K562 (cell line): Measurements from ENCODE around the gene ZCCHC3. TPM values are rescaled to one million over a fixed set of nuclear protein-coding genes. Genes with fewer than 3 reads are reported as not detected.

Experiments used
- ARID3B ChIP-seq: fragments of 250-450 bp; sonication (Bioruptor Pico); IDR thresholded peaks from 2 replicates; pipeline ENCODE4 v1.4.0; 2020; ENCODE audit warnings: borderline replicate concordance
- ATF3 ChIP-seq, 2 experiments: fragments of 450-650 bp in 1 of 2; sonication (generic) in 1 of 2; formaldehyde crosslinking in 1 of 2; IDR thresholded peaks in 1 of 2; conservative IDR thresholded peaks in 1 of 2; 2 replicates each; pipeline versions ENCODE4 v1.6.1 to v1.8.1; 2016 to 2023; ENCODE audit warnings: mild to moderate bottlenecking in 2 of 2, moderate library complexity in 2 of 2, inconsistent platforms in 1 of 2, missing genetic modification reagents in 1 of 2
- BRF1 ChIP-seq: IDR thresholded peaks from 3 replicates; pipeline ENCODE4 v1.6.1; 2011; ENCODE audit warnings: borderline replicate concordance, mild to moderate bottlenecking; ENCODE audit not compliant: insufficient read length; ENCODE audit errors: extremely low read depth
- CBFA2T2 ChIP-seq: fragments of 450-650 bp; conservative IDR thresholded peaks from 2 replicates; pipeline ENCODE4 v1.6.1; 2017; ENCODE audit warnings: mild to moderate bottlenecking
- CREBBP ChIP-seq: IDR thresholded peaks from one replicate; pipeline ENCODE4 v1.6.1; 2012; ENCODE audit warnings: low read depth, mild to moderate bottlenecking, control low read depth, inconsistent platforms, low read length
- DDX20 ChIP-seq: fragments of 450-650 bp; IDR thresholded peaks from 2 replicates; pipeline ENCODE4 v1.6.1; 2016; ENCODE audit warnings: missing genetic modification characterization, low read depth, mild to moderate bottlenecking, missing compliant biosample characterization, moderate library complexity
- HMBOX1 ChIP-seq: sonication (generic); IDR thresholded peaks from 2 replicates; pipeline ENCODE4 v1.6.1; 2016
- HMG20A ChIP-seq: fragments of 450-650 bp; formaldehyde crosslinking; conservative IDR thresholded peaks from 2 replicates; pipeline ENCODE4 v1.4.0; 2020; ENCODE audit warnings: mild to moderate bottlenecking, mixed read lengths
- HOXB6 ChIP-seq: fragments of 250-450 bp; sonication (Bioruptor Pico); IDR thresholded peaks from 2 replicates; pipeline ENCODE4 v1.5.1; 2022; ENCODE audit warnings: mild to moderate bottlenecking, borderline replicate concordance
- HSF4 ChIP-seq: fragments of 250-450 bp; sonication (Bioruptor Pico); IDR thresholded peaks from 2 replicates; pipeline ENCODE4 v2.1.2; 2022; ENCODE audit warnings: mild to moderate bottlenecking, moderate library complexity, borderline replicate concordance
- MAFK ChIP-seq: IDR thresholded peaks from 2 replicates; pipeline ENCODE4 v1.6.1; 2011; ENCODE audit warnings: low read length, improper control_type of control experiment
- MBD2 ChIP-seq: sonication (generic); IDR thresholded peaks from 2 replicates; pipeline ENCODE4 v1.6.1; 2016; ENCODE audit warnings: low read depth, borderline replicate concordance
- MLLT1 ChIP-seq, 2 experiments: fragments of 450-650 bp; IDR thresholded peaks; 2 replicates each; pipeline ENCODE4 v1.6.1; 2016
- NFIX ChIP-seq: fragments of 250-450 bp; sonication (Bioruptor Pico); IDR thresholded peaks from 2 replicates; pipeline ENCODE4 v1.4.0; 2020; ENCODE audit warnings: low read depth, mild to moderate bottlenecking, moderate library complexity
- PRMT5 ChIP-seq: sonication (generic); formaldehyde crosslinking; IDR thresholded peaks from 2 replicates; pipeline ENCODE4 v1.5.0; 2020; ENCODE audit warnings: missing genetic modification reagents
- PTTG1 ChIP-seq: fragments of 450-650 bp; IDR thresholded peaks from 2 replicates; pipeline ENCODE4 v1.6.1; 2016; ENCODE audit warnings: low read depth, mild to moderate bottlenecking, missing genetic modification characterization, missing compliant biosample characterization
- RBM14 ChIP-seq: fragments of 200-400 bp; formaldehyde crosslinking; IDR thresholded peaks from 2 replicates; pipeline ENCODE4 v1.6.1; 2018; ENCODE audit warnings: low read depth, mild to moderate bottlenecking, low read length, moderate library complexity, borderline replicate concordance; ENCODE audit not compliant: insufficient read depth
- RNF2 ChIP-seq: sonication (generic); IDR thresholded peaks from 2 replicates; pipeline ENCODE4 v1.6.1; 2016
- TCF7L2 ChIP-seq: fragments of 150-350 bp; IDR thresholded peaks from 2 replicates; pipeline ENCODE4 v1.6.1; 2016; ENCODE audit warnings: low read depth, mild to moderate bottlenecking, low read length, moderate library complexity
- polyA plus RNA-seq, 8 experiments: library from polyadenylated mRNA; depleted of rRNA in 4 of 8; stranded (reverse) in 5 of 8; unstranded in 3 of 8; fragments of >200 nt; fragmentation: Nextera tagmentation in 2 of 8; fragmentation: Illumina TruSeq in 1 of 8; extraction: Ambion mirVana in 2 of 8; extraction: Trizol in 1 of 8; gene quantifications; 2 replicates each; pipeline versions ENCODE4 v1.2.1 to v1.2.3, GENCODE V29; 2011 to 2014; ENCODE audit warnings: inconsistent platforms in 1 of 8, missing spikeins in 1 of 8
- total RNA-seq, 7 experiments: library from RNA; depleted of rRNA in 6 of 7; stranded (reverse); fragments of >200 nt in 6 of 7; fragmentation: Illumina TruSeq in 2 of 7; extraction: Trizol in 2 of 7; gene quantifications; 2 replicates each; pipeline versions ENCODE4 v1.2.1 to v1.2.3, GENCODE V29; 2011 to 2021; ENCODE audit warnings: low replicate concordance in 1 of 7
- TF ChIP-seq, protein P1 (sequence below): sonication (generic); formaldehyde crosslinking; IDR thresholded peaks from 2 replicates; pipeline ENCODE4 v1.8.0; 2022; ENCODE audit warnings: mild to moderate bottlenecking, missing genetic modification reagents

ZCCHC3 gene
- total and polyA plus RNA-seq, 9 of the 15 experiments (the other 6 are each of a cell fraction or from before 2014, with no cell fraction given), result 2.8 to 23.3 (median 16.5) TPM

DNA sequence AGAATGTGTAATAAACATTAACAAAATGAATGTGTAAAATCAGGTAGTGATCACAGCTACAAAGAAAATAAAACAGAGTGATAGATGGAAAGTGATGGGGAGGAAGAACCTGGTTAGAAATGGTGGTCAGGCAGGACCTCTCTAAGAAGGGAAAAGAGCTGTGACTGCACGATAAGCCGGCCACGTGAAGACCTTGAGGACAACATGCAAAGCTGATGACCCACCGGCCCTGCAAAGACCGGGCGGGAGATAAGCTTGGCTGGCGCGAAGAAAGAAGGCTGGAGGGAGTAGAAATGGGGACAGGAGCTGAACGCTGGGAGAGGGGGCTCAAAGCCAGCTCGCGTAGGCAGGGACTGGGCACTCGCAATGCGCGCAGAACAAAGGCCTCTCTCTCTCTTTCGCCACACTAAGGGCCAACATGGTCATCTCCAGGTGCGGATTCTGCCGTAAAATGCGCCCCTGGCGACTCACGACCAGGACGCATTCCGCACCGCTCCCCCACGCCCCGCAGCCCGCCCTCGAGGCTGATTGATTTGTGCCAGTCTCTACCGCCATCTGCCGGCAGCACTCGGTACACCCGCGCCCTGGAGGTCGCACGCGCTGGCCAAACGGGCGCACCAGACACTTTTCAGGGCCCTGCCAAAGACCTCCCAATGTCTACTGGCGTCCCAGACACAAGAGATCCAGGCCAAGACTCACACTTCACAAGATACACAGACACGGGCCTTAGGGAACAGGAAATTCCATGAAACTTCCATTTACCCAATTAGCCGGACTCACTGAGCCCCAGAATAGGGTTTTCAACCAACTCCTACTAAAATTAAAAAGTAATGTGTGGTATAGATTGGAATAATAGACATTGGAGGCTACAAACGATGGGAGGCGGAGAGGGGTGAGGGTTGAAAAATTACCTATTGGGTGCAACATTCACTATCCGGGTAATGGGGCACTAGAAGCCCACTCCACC lies 30.5 kb upstream of the ZCCHC3 start (continued):
- peak; percentile 35; the same call in 1 of the 2 replicates for TF ChIP-seq ATF3 (IDR thresholded peaks at IDR 0.05)
- TF ChIP-seq ATF3 (CRISPR knock-in tag; conservative IDR thresholded peaks at IDR 0.05), result no peak
- no peak for TF ChIP-seq HMBOX1
- no peak for TF ChIP-seq DDX20 (tag)
- TF ChIP-seq PRMT5 (CRISPR knock-in tag), result no peak
- no peak for TF ChIP-seq MAFK
- no peak for TF ChIP-seq RBM14
- peak; percentile 58 for TF ChIP-seq CBFA2T2
- 0 out of 4 replicates have a peak, but pooled peaks of 1 of the 2 experiments have one; percentile 5 for TF ChIP-seq MLLT1 (IDR thresholded peaks at IDR 0.05)
- no peak for TF ChIP-seq MBD2
- peak; percentile 50; the same call in 1 of the 2 replicates for TF ChIP-seq PTTG1 (tag)
- no peak for TF ChIP-seq HOXB6
- no peak for TF ChIP-seq ARID3B
- TF ChIP-seq, protein P1, sequence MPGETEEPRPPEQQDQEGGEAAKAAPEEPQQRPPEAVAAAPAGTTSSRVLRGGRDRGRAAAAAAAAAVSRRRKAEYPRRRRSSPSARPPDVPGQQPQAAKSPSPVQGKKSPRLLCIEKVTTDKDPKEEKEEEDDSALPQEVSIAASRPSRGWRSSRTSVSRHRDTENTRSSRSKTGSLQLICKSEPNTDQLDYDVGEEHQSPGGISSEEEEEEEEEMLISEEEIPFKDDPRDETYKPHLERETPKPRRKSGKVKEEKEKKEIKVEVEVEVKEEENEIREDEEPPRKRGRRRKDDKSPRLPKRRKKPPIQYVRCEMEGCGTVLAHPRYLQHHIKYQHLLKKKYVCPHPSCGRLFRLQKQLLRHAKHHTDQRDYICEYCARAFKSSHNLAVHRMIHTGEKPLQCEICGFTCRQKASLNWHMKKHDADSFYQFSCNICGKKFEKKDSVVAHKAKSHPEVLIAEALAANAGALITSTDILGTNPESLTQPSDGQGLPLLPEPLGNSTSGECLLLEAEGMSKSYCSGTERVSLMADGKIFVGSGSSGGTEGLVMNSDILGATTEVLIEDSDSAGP (CRISPR knock-in tag), result no peak
- TF ChIP-seq HSF4 (CRISPR knock-in tag), result no peak
- no peak for TF ChIP-seq TCF7L2
- no peak for TF ChIP-seq BRF1
- no peak for TF ChIP-seq HMG20A (CRISPR knock-in tag)
- TF ChIP-seq NFIX (CRISPR knock-in tag), result no peak
- TF ChIP-seq RNF2, result peak; percentile 88
- TF ChIP-seq CREBBP, result no peak
